Epidermal melanocyte (primary cell): Measurements from ENCODE around the gene CCS.
"Not testable (repeated sequence)": the region's sequence is repeated elsewhere in the genome, so short reads cannot be mapped to it uniquely, and the experiment has no call there.

ENCODE experiments used
- DNase-seq: peaks from one replicate; pipeline ENCODE4 v3.0.0; 2011; ENCODE audit warnings: low spot score; ENCODE audit not compliant: insufficient read length

Gene CCS

DNA sequence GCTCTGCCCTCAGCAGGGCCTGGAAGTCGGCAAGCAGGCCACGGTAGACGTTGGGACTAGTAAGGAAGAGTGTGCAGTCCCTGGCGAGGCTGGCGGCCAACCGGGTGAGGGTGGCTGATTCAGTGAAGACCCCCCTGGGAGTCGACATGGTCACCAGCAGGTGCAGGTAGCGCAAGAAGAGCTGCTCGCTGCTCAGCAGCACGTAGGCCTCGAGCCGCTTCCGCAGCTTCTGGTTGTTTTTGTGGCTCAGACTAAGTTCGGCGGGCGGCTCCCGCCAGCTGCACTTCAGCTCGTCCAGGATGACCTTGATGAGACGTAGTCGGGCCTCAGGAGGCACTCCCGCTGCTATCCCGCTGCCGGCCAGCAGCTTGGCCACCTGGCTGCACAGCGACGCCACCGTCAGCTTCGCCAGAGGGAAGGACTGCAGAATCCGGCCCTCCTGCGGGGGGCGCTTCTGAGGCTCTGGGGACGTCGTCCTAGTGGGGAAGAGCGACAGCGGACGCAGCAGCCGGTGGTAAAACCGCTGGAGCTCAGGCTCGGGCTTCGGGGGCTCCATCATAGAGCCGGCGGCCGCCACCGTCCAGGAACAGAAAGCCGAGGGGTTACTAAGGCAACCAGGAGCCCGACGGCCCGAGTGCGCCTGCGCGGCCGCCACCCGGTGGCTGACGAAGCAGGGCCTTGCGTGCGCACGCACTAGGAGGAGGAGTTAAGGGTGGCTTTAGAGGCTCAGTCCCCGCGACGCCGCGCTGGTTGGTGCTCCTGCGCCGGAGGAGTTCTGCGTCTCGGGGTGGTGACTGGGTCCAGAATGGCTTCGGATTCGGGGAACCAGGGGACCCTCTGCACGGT lies at the start of gene CCS, which contains the start of gene CCDC87:
CCS (plus strand) TSS at position 729 of the 846 bp plus-strand sequence; CDS start at position 806, 77 bp downstream.
CCDC87 (minus strand) TSS at position 607 of the 846 bp plus-strand sequence; CDS start at position 559, 48 bp downstream.
- DNase-seq = peak; percentile 100

GRCh38 chr11:66543263-66544107 lies 49.5 kb upstream of the CCS start:
- no peak for DNase-seq

DNA sequence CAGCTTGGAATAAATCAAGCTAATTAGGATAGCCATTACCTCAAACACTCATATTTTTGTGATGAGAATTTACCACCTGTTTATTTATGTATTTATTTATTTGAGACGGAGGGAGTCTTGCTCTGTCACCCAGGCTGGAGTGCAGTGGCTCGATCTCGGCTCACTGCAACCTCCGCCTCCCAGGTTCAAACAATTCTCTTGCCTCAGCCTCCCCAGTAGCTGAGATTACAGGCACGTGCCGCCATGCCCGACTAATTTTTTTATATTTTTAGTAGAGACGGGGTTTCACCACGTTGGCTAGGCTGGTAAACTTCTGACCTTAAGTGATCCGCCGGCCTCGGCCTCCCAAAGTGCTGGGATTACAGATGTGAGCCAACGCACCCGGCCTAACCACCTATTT lies 48.0 kb upstream of the CCS start:
- DNase-seq = not testable (repeated sequence)

DNA sequence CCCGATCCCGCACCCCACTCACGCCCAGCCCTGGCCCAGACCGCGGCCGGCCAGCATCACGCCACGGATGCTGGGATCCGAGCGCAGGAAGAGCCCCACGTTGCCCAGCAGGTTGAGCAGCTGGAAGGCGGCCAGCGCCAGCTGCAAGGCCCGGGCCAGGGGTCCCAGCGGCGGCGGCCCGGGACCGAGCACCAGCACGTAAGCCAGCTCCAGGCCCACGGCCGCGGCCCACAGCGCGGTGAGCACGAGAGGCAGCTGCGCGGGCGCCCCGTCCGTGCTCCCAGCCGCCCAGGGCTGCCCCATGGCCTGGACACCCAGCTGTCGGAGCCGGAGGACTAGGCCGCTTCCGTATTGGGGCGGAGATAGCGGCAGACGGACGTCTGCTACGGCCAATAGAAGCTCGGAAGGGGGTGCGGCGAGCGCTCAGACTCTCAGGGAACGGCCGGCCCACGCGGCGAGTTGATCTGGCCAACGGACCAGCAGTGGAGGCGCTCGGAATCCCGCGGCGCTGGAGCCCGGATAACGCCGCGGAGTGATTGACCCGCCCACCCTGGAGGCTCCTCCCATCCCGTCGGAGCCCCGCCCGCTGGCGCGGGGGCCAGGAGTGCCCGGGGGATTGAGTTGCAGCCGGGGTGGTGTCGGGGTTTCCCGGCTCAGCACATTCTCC lies 47.2 kb upstream of the CCS start, which contains the start of gene ZDHHC24:
ZDHHC24 (minus strand) TSS at position 348 of the 667 bp plus-strand sequence; CDS start at position 303, 45 bp downstream.
- DNase-seq = peak; percentile 97

- DNase-seq = no peak
Observed at GRCh38 chr11:66546368-66546965, 46.5 kb upstream of the CCS start, which contains the start of gene ACTN3. Gene ACTN3, plus strand, starts transcription at chr11:66546903. Its CDS starts 35 bp downstream, at chr11:66546938.

GRCh38 chr11:66546966-66547661 lies 45.9 kb upstream of the CCS start:
- DNase-seq = no peak

DNA sequence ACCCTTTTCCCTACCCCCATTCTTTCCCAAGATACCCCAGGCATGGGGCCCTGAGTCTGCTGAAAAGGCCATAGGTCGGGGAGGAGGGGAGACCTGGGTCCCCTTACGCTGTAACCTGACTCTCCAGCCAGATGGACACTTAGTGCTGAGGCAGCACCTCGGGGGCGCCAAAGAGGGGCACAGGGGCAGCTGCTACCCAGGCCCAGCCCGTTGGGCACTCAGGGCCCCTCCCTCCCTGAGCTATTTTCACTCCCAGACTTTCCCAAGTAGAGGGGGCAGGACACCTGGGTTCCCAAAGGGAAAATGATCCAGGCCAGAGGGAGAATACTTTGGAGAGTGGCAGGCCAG lies 45.3 kb upstream of the CCS start:
- no peak for DNase-seq

GRCh38 chr11:66548041-66548440 lies 44.9 kb upstream of the CCS start:
- DNase-seq = no peak

DNA sequence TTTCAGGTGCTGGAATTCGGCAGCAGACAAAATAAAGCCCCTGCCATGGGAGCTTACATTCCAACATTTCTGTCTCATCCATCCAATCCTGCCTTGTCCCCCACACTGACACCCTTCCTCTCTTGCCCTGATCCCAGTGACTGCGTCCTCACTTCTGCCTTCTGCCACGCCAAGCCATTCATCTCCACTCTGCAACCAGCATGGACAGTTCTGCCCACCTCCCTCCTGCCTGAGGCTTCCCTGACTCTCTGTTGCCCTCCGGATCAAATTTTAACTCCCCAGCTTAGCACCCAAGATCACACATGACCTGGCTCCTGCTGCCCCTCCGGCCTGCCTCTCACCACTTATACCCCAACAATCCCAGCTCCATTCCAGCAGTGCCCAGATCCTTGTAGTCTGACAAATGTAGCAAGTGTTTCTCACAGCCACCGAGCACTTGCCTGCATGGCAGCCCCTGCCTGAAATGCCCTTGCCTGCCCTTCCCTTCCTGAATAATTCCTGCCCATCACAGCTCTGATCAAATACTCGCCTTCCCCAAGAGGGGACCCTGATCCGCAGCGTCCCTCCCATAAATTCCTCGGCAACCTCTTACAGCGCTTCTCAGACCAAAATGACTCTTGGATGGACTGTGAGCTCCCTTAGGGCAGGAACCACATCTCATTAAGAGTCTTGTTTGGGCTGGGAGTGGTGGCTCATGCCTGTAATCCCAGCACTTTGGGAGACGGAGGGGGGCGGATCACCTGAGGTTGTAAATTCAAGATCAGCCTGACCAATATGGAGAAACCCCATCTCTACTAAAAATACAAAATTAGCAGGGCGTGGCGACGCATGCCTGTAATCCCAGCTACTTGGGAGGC lies 44.0 kb upstream of the CCS start:
- no peak for DNase-seq

DNA sequence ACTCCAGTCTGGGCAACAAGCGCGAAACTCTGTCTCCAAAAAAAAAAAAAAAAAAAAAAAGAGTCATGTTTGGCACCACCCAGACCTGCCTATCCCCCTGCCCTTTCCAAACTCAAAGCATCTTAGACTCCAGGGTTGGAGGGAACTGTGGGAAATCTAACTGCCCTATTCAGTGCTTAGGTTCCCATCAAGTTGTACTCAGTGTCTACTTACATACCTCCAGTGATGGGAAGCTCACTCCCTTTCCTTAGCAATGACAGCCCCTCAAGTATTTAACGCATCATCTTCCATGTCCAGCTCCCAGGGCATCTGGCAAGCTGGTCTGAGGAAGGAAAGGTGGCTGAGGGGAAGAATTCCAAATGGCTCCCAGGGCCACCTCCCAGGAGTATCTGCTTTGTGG lies 43.3 kb upstream of the CCS start:
- DNase-seq = no peak

DNA sequence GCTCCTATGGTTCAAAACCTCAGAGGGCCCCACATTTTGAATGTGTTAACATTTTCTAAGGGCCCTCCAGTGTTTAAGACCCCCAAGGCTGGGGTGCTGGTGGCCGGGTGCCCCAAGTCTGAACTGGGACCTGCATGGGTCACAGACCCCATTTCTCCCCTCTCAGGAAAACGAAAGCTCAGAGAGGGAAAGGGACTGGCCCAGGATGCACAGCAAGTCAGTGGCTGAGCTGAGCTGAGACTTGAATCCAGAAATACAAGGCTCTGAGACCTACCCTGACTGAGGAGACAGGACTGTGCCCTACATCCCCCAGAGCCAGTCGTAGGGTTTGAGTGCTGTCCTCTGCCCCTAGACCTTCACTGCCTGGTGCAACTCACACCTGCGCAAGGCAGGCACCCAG lies 42.1 kb upstream of the CCS start:
- DNase-seq = no peak

GRCh38 chr11:66554602-66555001 lies 38.4 kb upstream of the CCS start:
- no peak for DNase-seq

DNA sequence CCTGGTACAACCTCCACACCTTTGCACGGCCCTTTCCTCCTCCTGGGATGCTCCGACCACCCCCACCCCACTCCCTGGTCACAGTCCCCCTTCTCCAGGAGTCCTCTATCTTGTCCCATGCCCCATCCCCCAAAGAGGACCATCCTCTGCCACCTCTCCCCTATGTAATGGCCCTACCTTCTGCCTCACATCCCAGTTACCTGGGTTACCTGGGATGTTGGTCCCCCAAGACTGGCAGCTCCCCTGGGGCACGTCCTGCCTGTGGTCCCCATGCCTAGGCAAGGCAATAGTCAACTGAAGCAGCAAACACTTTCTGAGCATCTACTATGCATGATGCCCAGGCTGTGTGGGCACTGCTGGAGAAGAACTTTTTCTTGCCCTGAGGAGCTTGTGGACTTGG lies 37.6 kb upstream of the CCS start:
- no peak for DNase-seq

- no peak for DNase-seq
Observed at GRCh38 chr11:66556086-66556485, 36.9 kb upstream of the CCS start.

DNA sequence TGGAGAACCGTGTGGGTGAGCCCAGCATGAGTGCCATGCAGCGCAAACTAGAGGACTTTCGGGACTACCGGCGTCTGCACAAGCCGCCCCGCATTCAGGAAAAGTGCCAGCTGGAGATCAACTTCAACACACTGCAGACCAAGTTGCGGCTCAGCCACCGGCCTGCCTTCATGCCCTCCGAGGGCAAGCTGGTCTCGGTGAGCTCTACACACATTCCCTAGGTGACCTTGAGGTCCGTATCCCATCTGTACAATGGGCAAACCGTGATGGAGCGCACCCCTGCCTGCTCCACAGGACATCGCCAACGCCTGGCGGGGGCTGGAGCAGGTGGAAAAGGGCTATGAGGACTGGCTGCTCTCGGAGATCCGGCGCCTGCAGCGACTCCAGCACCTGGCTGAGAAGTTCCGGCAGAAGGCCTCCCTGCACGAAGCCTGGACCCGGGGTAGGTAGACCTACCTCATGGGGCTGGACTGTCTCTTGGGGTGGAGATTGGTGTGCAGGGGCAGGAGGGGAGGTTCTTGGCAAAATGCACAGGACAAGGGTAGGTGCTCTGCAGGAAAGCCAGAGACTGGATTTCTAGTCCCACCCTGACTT lies 35.2 kb upstream of the CCS start:
- DNase-seq = no peak

GRCh38 chr11:66559142-66559865 lies 33.7 kb upstream of the CCS start:
- DNase-seq = no peak

- no peak for DNase-seq
Observed at GRCh38 chr11:66559866-66560676, 32.9 kb upstream of the CCS start.
